ENCODE data around the gene SMIM17. TPM values are rescaled to one million over a fixed set of nuclear protein-coding genes. Genes with fewer than 3 reads are reported as not detected.

Gene SMIM17
- 0.21 and 0.34 TPM in 2 replicates for total RNA-seq

DNA sequence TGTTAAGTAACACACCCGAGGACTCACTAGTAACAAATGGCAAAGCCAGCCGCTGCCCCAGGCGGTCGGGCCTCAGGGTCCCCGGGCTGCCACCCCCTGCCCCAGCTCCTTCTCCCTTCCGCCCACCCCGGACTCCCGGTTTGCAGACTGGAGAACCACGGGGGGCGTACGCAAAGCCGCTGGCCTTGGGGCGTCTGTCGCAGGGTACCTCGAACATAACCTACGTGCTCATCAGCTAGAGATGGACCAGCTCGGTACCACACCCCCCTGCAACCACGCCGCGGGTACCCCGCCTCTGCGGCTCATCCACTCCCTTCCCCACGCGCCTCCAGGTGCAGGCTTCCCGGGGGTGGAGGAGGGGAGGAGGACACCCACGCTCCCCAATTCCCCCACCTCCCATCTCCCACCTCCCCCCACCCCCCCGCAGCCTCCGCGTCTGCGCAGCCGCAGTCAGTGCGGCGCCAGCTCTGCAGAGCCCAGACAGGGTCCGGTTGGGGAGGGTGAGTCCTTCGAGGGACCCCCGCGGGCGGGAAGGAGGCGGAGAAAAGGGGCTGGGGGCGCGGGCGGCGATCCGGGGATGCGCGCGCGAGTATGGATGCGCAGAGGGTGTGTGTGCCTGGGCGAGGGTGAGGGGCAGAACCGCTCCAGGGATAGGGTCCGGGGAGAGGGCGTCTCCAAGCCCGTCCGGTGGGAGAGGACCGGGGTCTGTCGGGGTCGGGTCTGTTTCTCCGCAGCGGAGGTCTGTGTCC is at the start of gene SMIM17:
TSS of gene SMIM17 (plus strand) at position 449 of the 749 bp plus-strand sequence. CDS start 2,509 bp downstream, outside the sequence.

DNA sequence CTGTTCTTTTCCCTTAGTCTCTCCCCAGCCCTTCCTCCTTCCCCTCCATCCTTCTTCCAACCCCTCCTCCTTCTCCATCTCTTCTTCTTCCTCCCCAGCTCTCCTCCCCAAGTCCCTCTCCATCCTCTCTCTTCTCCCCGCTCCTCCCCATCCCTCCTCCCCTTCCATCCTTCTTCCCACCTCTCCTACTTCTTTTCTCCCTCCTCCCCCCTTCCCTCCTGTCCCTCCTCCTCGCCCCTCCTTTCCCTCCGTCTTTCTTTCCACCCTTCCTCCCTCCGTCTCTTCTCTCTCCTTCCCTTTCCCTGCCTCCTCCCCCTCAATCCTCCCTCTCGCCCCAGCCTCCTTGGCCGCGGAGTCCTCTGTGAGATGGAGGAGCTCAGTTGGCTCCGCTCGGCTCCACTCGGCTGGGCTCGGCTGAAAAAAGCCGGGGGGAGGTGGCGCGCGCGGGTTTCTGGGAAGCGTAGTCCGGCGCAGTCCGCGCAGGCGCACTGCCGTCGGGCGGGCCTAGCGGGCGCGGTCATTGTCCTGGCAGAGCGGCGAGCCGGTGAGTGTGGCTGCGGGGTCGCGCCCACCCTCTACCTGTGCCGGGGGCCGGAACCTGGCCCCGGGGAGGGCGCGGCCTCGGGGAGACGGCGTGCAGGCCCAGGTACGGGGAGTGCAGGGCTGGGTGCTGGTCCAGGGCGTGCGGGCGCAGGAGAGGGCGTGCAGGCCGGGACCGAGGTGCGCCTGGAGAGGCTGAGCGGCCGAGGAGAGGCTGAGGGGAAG is 48.0 kb upstream of the SMIM17 start, which contains the start of gene ZNF71:
TSS of gene ZNF71 (plus strand) at position 520 of the 765 bp plus-strand sequence. CDS start 6,257 bp downstream, outside the sequence.

DNA sequence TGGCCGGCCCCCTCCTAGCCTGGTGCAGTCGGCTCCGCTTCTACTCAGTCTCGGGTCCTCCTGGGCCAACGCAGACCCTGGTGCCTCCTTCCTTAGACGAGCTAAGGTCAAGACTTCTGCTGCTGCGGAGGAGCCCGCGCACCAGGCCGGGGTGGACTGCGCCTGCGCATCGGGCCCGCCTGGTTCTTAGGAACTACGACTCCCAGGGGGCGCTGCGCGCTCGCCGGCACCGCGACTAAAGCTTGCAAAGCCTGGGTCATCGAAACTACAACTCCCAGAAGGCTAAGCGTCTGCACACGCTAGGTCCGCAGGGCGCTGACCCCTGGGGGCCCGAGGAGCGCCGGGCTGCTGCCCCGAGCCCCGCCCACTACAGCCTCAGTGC is 28.6 kb downstream of the SMIM17 start, which contains the start of gene ZNF835:
TSS of gene ZNF835 (minus strand) at position 145 of the 382 bp plus-strand sequence. CDS start 6,559 bp downstream, outside the sequence.

Other genes starting within 250 kb of the SMIM17 start
- gene ZNF582, start 249.6 kb upstream of the SMIM17 start, total RNA-seq = 2.4 and 3.8 TPM in 2 replicates
- 6.8 and 8.0 TPM in 2 replicates for gene ZNF583, start 238.8 kb upstream of the SMIM17 start, total RNA-seq
- 2.7 and 11.0 TPM in 2 replicates for gene ZNF667, start 165.8 kb upstream of the SMIM17 start, total RNA-seq
- gene ZNF471, start 135.3 kb upstream of the SMIM17 start, total RNA-seq = 1.7 and 9.4 TPM in 2 replicates
- gene ZFP28, start 104.2 kb upstream of the SMIM17 start, total RNA-seq = 8.2 and 11.9 TPM in 2 replicates
- 3.4 and 10.5 TPM in 2 replicates for gene ZNF470, start 75.7 kb upstream of the SMIM17 start, total RNA-seq
- 4.4 and 13.0 TPM in 2 replicates for gene ZNF71, start 47.9 kb upstream of the SMIM17 start, total RNA-seq
- under 0.01 and 0.36 TPM in 2 replicates for gene ZNF835, start 28.6 kb downstream of the SMIM17 start, total RNA-seq
- 0.28 and 0.34 TPM in 2 replicates for gene PEG3, start 197.6 kb downstream of the SMIM17 start, total RNA-seq
- gene ZIM2, start 197.6 kb downstream of the SMIM17 start, total RNA-seq = not detected in 2 replicates